HG02840 (cell line): ENCODE results near the gene CAB39L.

Experiments
- ATAC-seq: cut with Tn5 transposase; IDR thresholded peaks from one replicate; pipeline ENCODE4 v1.9.1; 2021; ENCODE audit warnings: mild to moderate bottlenecking, moderate library complexity, moderate number of reproducible peaks; ENCODE audit not compliant: unreplicated experiment, low FRiP score

The CAB39L gene

GRCh38 chr13:49443357-49443703 is 534 bp downstream of the CAB39L start:
- ATAC-seq, result no peak

DNA sequence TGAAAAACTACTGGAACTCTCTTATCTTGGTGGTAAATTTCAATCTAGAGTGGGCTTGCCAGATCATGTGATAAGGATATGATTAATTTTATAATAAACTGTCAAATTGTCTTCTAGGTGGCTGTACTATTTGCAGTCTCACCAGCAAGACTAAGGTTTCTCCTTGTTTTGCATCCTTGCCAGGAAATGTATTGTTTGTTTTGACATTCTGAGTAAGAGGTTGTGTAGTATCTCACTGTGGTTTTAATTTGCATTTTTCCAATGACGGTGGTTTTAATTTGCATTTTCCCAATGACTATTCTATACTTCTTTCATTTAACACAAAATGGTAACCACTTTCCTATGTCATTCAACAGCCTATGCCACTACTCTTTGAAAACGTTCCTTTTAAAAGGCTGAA is 2.0 kb downstream of the CAB39L start:
- no peak for ATAC-seq

- no peak for ATAC-seq
These were observed 2.6 kb downstream of the CAB39L start for GRCh38 chr13:49441312-49441711.

DNA sequence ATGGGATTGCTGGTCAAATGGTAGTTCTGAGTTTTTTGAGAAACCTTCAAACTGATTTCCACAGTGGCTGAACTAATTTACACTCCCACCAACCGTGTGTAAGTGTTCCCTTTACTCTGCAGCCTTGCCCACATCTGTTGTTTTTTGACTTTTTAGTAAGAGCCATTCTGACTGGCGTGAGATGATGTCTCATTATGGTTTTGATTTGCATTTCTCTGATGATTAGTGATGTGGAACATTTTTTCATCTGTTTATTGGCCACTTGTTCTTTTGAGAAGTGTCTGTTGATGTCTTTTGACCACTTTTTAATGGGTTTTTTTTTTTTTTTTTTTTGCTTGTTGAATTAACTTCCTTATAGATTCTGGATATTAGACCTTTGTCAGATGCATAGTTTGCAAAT is 4.3 kb downstream of the CAB39L start:
- no peak for ATAC-seq

DNA sequence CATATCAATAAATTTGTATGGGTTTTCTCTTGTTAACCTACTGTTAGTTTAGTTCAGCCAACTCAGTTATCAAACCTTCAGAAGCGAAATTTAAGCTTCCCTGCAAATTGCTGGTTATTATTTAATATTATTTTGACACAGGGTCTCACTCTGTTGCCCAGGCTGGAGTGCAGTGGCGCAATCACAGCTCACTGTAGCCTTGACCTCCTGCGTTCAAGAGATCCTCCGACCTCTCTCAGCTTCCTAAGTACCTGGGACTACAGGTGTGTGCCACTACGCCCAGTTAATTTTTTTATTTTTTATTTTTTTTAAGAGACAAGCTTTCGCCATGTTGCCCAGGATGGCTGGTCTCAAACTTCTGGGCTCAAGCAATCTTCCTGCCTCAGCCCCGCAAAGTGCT is 6.2 kb downstream of the CAB39L start:
- ATAC-seq, result no peak

DNA sequence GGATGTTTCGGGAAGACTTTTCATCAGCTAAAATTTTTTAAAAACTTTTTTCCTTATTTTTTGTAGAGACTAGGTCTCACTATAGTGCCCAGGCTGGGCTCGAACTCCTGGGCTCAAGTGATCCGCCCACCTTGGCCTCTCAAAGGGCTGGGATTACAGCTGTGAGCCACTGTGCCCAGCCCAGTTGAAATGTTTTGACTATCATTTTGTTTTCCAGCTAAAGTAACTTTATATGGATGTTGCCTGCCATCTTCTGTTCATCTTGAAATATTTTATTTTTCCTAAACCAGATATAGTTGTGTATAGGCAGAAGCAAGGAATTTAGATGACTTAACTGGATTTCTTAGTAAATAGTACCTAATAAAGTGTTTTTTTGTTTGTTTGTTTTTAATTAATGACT is 7.0 kb downstream of the CAB39L start:
- no peak for ATAC-seq

- no peak for ATAC-seq
These were observed 7.9 kb downstream of the CAB39L start for GRCh38 chr13:49435992-49436391.

GRCh38 chr13:49429121-49429520 is 14.7 kb downstream of the CAB39L start:
- ATAC-seq, result no peak

- ATAC-seq, result no peak
These were observed 15.7 kb downstream of the CAB39L start for GRCh38 chr13:49428041-49428763.

DNA sequence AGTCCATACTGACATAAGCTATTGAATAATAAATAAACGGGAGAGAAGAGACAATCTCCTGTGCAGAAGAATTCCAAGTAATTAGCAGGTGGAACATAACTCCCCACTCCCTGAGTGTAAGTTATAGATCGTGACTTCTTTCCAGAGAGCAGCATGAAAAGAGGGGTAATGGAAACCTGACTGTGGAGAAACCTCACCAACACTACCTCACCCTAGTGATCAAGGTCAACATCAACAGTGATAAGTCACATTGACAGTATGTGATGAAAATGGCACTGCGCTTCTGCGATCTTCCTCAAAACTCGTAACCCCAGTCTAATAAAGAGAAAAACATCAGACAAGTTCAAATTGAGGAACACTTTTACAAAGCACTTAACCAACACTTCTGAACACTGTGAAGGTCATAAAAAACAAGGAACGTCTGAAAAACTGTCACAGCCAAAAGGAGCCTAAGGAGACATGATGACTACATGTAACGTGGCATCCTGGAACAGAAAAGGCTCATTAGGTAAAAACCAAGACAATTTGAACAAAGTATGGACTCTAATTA is 19.8 kb downstream of the CAB39L start:
- ATAC-seq, result no peak

- ATAC-seq, result peak; percentile 54
These were observed 22.5 kb downstream of the CAB39L start for GRCh38 chr13:49421391-49421790.

DNA sequence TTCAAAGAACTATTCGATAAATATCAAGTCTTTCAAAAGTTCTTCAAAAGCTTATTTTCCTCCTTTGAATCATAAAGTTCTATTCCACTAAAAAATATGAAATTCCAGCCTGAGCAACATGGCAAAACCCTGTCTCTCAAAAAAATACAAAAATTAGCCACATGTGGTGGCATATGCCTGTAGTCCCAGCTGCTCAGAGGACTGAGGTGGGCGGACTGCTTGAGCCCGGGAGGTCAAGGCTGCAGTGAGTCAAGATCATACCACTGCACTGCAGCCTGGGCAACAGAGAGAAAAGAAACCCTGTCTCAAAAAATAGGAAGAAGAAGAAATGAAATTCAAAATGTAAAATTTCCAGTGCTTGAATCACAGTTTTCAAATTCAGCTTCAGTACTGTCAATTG is 24.6 kb downstream of the CAB39L start:
- no peak for ATAC-seq

DNA sequence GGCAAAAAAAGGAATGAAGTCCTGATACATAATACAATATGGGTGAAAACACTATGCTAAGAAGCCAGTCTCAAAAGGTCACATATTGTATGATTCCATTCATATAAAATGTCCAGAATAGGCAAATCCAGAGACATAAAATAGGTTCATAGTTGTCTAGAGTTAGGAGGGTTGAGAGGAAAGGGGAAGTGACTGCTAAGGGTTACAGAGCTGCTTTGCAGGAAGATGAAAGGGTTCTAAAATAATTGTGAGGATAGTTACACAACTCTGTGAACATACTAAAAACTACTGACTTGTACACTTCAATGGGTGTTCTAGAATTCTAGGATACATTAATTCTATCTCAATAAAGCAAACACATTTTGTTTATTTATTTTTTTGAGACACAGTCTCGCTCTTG is 25.7 kb downstream of the CAB39L start:
- ATAC-seq, result no peak

DNA sequence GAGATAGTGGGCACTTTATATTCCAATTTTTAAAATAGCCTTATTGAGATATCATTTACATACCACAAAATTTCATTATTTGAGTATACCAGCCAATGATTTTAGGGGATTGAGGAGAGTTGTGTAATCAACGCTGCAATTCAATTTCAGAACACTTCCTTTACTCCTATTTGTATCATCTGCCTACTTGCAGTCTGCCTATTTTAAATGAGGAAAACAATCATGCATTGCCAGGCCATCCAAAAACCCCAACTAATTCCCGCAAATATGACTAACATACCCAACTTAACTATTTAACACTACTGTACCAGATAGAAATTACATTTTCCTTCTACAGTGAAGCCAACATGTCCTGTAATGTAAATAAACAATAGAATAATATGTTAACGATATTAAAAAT is 26.7 kb downstream of the CAB39L start:
- no peak for ATAC-seq

- no peak for ATAC-seq
These were observed 31.1 kb downstream of the CAB39L start for GRCh38 chr13:49412749-49413148.

DNA sequence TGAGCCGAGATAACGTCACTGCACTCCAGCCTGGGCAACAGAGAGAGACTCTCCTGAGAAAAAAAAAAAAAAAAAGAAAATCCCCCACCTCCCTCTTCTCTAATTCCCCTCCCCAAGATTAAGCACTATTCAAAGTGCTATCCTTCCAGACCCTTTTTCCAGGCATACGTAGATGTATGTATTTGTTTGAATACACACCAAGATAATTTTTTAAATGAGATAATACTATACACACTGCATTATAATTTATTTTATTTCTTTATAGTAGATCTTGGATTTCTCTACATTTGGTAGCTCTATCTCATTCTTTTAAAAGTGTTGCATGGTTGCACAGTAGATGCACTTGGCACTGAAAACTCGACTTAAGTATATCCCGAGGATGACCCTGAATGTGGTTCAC is 32.5 kb downstream of the CAB39L start:
- ATAC-seq, result no peak

- ATAC-seq, result no peak
These were observed 33.4 kb downstream of the CAB39L start for GRCh38 chr13:49410477-49410876.

GRCh38 chr13:49410006-49410405 is 33.9 kb downstream of the CAB39L start:
- no peak for ATAC-seq

DNA sequence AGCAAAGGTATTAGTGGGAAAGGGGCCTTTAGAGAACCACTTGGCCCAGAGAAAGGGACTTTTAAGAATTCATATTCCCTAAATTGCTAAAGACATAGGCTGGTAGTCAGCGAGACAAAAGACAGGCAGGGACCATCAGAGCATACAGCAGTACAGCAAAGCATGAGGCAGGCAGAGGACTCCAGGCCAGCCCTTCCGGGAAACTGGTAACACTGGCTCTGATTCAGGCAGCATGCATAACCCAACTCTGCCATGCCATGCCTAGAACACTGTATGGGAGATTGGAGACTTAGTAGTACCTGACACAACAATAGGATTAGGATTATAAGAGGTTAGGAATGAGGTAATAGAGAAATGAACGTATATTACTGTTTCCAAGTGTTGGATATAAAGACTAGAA is 34.9 kb downstream of the CAB39L start:
- no peak for ATAC-seq

- no peak for ATAC-seq
These were observed 35.9 kb downstream of the CAB39L start for GRCh38 chr13:49407936-49408335.

DNA sequence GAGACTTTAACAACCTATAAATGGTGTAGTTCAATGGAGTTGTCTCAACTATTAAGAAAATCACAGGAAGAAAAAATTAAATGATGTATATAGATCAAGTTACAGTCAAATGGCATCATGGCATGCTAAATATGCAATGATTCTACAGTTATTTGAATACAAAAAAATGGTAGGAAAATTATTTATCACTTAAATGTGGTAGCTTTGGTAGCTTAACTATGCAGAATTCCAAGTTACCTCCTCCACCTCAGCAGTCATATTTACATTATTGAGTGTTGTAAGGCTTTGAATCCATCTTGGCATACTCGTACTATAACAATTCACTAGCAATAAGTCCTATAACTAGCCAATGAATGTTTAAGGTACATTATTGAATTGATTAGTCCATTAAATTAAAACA is 36.8 kb downstream of the CAB39L start:
- ATAC-seq, result no peak

GRCh38 chr13:49404703-49405020 is 39.2 kb downstream of the CAB39L start:
- no peak for ATAC-seq
